Activated T-helper 1 cell treated with Interleukin-2 at 50 U/mL for 16 hours (primary cell): ENCODE data around the gene SMOC2.
"Not testable (repeated sequence)": the region's sequence is repeated elsewhere in the genome, so short reads cannot be mapped to it uniquely, and the experiment has no call there.

Source experiments
- DNase-seq: peaks from one replicate; pipeline ENCODE4 v3.0.0-alpha.2; 2020; ENCODE audit warnings: low read depth

Gene SMOC2

DNA sequence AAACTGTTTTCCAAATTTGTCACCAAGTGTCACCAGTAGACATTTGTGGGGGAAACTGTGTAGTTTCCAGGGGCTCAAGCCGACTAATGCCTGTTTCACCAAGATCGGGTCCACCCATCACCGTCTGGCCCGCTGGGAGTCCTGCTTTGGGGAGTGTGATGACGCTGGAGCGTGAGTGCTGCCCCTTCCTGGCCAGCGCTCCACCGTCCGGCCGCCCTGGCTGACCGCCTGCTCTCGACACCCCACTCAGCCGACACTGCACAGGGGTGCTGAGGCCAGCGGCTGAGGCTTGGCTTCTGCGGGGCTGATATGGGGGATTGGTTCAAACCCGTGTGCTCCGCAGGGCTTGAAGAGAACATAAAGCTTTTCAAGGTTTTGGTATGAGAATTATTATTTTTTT is 160.1 kb downstream of the SMOC2 start:
- no peak for DNase-seq

DNA sequence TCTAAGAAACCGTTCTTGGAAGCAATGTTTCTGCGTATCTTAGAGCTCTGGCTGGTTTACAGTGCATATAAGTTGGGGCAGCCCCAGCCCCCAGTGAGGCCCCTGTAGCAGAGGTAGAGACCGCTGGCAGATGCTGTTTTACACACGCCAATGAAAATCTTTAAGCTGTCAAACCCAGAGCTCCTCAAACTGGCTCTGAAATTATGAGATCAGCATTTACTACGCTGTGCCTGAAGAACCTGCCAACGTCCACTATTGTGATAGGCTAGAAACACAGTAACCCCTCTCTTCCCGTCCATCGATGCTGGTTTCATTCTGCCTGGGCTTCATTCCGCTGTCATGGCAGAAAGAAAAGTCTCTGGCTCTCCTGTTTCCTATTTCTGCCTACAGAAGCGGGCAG is 160.6 kb downstream of the SMOC2 start:
- no peak for DNase-seq

DNA sequence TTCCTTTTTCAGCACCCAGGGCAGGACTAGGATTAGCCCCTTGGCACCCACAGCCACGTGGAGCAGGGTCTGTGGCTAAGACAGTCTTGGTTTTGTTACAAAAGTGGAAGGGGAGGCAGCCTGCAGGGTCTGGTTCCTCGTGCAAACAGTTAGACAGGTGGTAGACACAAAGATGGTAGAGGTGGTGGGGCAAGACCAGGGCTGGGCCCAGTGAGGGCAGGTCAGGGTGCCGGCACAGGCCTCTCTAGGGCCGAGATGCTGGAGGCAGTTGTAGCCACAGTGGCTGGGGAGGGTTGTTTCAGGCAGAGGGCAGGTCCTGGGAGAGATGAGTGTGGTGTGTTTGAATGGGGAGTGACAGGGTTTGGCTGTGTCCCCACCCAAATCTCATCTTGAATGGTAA is 161.6 kb downstream of the SMOC2 start:
- no peak for DNase-seq

DNA sequence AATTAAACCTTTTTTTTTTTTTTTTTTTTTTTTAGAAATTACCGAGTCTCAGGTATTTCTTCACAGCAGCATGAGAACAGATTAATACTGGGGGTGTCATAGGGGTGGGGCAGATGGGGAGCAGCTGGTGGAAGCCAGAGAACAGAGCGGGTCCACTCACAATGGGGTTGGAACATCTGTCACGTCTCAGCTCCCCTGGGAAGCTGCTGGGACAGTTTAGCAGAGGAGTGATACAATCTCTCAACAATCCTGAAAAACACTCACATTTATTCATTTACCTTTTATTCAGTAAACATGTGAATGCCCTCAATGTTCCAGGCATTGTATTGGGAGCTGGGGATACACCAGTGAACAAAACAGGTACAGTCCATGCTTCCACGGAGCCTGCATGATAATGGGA is 162.2 kb downstream of the SMOC2 start:
- DNase-seq = no peak

DNA sequence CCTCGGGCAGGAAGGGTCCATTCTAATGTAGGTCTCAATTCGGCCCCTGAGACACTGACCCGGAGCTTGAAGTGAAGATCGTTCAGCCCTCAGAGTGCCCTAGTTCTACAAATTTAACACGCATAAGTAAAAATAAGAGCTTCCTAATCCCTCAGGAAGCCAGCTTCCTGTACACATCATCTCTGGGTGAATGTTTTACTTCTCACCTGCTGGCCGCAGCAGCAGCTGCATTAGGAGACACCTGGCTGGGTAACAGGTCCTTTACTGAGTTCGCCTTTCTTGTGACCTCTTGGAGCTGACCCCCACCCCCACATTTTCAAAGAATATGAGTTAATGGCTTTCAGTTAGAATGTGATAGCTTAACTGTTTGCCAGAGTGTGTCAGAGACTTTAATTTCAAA is 165.0 kb downstream of the SMOC2 start:
- DNase-seq = no peak

DNA sequence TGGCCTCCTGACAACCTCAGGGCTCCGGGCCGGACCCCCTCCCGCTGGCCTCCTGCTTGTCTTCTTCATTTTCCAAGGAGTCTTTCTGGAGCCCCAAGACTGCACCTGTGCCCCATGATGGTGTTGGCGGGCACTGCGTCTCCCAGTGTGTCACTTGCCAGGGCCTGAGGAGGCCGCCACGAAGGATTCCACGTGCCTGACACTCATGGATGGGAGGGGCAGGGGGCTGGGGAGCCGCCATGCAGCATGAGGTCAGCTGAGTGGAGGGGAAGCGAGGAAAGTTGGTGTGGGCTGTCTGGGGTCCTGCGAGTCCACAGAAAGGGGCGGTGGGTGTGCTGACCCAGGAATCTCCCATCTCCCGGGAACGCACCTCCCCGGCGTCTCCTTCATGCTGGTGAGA is 165.7 kb downstream of the SMOC2 start:
- no peak for DNase-seq

DNA sequence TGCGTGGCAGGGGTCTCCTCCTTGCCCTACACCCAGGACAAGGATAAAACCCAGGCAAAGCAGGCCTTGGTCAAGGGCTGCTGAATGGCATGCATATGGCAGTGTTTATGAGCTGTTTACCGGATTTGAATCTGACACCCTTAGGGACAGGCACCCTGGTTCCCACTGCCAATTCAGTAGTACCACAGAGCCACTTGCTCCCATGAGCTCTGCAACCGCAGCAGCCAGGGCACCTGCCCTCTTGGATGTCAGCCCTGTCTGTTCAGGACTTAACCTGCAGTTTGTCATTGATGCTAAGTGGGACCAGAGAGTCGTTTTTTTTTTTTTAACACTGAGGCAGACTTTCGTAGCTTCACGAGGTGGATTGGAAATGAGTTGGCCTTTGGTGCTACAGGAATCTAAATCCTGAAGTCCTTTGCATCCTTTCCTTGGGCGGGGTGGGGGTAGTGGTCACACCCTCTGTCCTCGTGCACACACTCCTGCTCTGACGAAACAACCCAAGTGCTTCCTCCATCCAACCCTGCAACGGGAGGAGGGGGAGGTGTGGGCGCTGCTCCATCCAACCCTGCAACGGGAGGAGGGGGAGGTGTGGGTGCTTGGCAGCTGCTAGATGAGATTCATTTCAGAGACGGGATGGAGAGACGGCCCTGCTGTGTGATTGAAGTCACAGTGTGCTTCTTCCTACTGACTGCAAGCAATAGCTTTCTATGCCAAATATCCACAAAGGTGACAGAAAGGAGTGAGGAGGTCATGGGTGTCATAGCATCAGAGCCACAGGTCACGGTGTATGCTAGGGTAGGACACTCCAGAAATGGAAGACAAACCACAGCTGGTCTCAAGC is 166.5 kb downstream of the SMOC2 start:
- DNase-seq = no peak

DNA sequence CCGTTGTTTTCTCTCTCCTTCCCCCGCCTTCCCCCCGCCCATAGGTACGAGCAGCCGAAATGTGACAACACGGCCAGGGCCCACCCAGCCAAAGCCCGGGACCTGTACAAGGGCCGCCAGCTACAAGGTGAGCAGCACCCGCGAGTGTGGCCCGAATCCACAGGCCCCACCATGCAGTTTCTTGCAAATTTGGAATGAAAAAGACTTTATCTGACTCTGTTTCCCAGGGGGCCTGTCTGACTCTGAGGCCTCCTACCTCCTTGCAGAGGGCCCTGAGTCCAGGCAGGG is 167.1 kb downstream of the SMOC2 start:
- no peak for DNase-seq

DNA sequence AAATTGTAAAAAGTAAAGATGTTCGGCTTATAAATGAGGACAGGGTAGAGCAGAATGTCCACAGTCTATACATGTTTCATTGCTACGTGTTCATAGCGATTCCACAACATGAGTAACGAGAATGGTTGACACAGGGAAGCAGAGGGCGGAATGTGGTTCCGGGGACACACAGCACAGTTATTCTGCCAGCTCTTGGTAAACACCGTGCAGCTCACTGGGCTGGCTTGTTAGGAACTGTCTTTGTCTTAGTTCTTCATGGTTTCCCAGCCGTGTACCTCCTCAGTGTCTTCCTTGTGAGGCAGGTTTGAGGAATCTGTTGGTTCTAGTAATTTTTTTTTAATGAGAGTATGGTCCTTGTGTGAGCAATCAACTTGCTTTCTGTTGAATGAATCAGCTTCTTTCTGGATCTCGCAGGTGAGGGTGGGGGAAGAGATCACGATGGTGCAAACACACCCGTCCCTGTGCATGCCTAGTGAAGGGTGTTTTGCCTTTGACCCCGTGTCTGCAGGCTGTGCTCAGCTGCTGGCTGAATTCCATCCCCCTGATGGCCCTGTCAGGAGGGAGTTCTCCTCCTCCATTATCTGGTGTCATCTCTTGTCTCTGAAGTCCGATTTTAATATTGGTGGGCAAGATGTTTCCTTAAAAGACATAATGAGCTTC is 168.2 kb downstream of the SMOC2 start:
- DNase-seq = no peak

DNA sequence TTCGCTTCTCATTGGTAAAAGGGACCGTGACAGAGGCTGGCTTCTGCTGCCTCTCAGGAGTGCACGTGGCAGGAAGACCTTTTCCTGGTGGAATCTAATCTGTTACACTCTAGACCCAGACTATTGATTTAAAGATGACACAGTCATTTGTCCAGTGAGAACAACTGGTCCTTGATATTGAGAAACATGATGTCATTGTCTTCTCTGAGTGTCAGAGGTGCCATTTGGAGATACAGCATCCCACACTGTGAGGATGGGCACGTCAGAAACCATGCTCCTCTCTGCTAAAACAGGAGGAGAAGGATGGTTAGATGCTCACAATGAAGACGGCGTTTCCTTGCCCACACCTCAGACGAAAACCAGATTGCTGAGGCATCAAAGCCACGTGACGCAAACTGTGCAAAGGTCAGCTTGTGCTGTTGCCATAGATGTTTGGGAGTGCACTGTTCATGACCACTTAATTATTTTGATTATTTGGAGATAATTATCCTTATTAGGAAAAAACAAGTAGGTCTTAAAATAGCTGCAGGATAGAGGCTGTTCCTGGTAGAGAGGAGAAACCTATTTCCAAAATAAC is 169.0 kb downstream of the SMOC2 start:
- no peak for DNase-seq

DNA sequence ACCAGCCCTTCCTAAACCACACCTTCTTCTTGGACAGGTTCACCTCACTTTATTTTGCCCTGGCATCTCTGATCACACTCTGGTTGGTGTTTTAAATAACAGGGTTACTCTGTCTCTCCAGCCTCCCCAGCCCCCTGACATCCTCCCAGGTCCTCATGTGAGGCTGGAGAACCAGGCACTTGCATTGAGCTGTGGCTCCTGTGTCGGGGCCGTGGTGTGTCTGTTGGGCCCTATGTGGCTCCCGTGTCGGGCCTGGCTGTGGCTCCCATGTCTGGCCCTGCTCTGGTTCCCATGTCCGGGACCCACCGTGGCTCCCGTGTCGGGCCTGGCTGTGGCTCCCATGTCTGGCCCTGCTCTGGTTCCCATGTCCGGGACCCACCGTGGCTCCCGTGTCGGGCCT is 170.0 kb downstream of the SMOC2 start:
- not testable (repeated sequence) for DNase-seq

DNA sequence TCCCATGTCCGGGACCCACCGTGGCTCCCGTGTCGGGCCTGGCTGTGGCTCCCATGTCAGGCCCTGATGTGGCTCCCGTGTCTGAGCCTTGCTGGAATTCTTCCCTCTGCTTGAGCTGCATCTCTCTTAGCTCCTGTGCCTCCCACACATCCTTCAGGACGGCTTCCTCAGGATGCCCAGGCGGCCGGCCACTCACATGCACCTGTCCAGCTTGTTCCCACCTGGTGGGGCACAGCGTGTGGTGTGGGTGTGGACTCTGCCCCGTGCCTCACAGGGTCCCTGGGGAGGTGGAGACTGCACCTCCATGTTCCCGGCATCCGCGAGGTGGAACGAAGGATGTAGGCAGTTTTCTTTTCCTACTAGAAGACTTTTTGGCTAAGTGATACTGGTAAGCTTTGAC is 170.7 kb downstream of the SMOC2 start:
- no peak for DNase-seq

DNA sequence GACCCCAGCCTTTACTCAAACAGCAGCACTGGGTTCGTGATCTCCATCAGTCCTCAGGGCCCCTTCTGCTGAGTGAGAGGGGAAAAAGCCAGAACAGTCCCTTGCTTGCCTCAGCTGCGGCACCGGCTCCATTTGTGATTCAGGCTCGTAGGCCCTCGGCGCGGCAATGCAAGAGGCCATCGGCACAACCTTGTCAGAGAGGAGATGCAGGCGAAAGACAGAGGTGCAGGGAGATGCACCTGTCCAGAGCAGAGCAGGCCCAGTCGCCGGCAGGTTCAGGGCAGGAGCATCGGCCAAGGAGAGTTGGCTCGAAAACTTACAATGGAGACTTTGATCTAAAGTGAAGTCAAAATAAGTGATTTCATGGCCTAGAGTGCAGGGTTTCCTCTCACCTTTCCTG is 171.6 kb downstream of the SMOC2 start:
- no peak for DNase-seq

DNA sequence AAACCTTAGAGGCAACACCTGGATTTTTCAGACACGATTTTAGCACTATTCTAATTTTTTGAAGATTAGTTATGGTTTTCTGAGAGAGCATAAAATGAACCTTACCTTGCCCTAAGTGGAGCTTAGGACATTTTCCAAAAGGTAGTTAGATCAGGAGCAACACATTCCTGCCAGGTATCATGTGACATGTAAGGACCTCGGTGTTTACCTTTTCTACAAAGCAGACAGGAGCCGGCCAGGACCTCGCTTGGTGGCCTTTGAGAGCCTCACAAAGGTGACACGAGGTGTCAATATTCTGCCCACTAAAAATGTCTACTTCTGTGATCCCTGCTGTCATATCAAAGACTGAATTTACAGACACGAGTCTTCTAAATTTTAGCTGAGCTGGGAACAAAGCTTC is 174.9 kb downstream of the SMOC2 start:
- DNase-seq = no peak

DNA sequence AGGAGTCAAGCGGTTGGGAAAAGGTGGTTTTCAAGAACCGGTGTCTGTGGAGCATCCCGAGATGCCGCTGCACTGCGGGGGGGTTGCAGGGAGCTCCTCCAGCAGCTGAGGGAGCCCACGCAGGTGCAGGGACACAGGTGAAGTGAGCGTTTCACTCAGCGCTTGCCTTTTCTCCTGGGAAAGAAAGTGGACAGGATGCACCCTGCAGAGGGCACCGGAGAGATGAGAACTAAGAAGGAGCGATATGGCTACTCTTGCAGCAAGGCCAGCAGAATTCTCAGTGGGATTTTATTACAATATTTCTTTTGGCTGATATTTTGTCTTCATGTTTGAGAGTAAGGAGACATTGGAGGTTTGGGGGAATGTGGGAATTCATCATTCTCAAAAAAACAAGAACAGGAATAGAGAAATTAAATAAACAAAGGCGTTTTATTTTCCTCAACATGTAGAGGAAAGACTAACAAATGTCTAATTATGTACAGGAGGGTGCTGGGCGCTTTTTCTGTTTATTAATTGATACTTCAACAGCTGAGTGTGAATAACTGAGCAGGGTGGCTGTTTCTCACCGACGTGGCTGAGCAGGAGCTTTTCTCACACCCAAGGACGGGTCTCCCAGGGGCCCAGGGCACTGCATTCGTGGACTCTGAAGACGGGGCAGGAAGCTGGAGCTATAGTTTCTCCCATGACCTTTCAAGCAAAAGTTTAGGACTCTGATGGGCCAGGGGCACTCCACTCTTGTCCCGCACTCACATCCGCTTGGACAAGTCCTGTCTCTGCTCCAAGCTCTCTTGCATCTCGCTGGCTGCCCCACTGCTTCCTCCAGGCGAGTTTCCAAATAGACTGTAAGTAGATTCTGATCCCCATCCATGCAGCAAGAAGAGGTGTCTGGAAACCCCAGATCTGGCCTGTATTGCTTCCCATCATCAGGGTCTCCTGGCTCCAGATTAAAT is 176.1 kb downstream of the SMOC2 start:
- no peak for DNase-seq

DNA sequence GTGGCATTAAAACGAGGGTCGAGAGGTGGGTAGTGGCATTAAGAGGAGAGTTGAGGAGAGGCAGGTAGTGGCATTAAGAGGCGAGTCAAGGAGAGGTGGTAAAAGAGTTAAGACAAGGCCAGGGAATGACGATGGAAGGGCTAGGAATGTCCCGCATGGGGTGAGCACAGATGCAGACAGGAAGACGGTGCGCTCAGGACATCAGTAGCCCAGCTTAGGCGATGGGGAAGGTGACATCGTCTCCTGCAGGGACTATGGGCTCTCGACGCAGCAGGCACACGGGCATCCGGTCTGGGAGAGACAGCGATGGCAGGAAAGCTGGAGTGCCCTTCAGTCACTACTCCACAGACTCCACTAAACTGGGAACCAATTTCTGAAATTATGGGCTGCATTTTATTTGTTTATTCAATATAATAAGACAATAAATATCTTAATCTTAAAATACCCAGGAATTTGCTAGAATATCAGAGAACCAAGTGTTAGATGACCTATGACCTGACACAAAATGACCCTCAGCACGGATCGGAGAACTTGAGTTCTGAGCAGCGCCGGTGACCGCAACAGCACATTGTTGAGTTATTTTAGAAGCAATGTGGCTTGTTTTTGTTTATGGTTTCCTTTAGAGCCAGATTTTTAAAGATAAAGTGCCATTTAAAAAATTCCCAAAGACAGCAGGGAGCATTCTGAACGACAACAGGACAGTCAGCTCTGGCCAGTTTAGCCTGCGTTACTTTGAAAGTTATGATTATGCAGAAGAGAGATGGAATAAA is 177.7 kb downstream of the SMOC2 start:
- no peak for DNase-seq

DNA sequence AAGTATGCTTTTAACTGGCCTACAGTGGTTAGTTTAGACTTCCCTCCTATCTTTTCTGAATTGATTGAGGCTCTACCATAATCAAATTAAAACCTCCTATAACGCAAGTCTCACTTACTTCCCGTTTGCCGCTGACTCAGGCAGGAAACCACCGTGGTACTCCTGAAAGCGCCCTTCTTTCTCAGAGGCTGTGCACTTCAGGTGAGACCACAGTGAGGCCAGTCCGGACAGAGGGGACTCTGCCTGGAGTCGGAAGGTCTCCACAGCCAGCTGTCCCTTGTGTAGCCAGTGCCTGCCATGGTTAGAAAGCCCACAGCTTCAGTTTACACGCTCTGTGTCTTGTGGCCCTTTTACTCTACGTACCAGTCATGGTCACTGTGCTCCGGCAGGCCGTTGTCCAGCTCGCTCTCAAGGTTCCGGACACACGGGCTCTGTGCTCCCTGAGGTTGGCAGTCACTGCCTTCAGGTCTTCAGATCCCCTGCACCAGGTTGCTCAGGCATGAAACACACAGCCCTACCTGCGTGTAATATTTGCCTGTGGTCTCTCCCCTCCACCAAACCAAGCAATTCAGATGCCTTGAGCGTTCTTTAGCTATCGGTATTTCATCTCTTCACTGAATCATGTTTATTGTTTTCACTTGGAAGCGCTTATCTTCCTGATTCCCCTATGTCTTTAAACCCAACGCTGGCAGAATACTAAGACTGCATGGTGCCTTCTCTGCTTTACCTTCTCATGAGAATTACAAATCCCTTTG is 178.8 kb downstream of the SMOC2 start:
- peak; percentile 9 for DNase-seq

DNA sequence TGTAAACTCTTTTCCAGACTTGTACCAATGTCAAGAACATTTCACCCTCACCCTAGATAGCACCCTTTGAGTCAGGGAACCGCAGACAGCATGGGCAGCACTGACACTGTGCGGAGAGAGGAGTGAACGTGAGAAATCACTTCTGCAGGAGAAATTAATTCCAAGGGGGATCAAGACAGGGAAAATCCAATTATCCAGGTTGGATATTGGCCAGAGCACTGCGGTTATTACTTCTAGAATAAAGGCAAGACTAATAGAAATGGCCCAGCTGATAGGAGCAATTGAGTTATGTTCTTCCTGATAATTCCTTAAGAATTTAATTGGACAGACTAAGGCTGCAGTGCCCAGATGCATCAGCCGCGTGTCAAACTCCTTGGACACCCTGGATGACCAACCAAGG is 179.6 kb downstream of the SMOC2 start:
- DNase-seq = no peak

DNA sequence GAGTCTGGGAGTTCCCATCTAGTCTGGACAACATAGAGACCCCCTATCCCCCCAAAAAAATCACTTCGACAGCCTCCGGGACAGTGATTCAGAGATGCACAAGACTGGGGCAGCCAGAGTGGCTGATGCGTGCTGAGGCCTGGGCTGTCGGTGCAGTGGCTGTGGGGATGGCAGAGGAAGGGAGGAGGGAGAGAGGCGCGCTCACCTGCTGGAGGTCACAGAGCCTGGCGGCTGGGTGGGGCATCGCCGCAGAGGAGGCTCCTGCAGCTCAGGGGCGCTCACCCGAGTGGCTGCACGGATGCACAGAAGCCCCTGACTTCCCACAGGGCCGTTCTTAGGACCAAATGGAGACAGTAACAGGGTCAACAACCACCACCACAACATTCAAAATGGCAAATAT is 182.8 kb downstream of the SMOC2 start:
- no peak for DNase-seq

DNA sequence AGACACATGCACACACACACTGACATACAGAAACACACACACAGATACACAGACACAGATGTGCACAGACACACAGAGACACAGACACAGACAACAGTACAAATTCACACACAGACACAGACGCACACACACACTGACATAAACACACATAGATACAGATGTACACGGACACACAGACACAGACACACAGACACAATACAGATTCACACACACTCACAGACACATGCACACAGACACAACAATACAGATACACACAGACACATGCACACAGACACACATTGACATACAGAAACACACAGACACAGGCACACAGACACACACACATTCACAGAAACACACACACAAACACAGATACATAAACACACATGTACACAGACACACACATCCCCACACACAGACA is 183.6 kb downstream of the SMOC2 start:
- no peak for DNase-seq

DNA sequence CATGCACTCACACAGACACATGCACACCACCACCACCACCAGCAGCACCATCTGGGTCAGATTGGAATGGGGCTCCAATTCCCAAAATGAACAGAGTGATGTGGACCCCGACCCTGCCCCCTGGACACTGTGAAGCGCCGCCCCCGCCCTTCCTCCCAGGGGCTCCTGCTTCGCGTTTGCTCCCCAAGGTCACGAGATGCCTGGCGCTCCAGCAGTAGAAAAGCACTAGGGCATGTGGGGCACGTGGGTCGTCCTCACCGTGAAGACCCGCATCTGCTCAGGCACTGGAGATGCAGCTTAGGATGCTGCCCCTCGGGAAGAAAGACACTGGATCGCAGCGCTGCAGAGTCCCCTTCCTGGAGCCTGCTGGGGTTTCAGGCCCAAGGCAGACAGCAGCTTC is 184.0 kb downstream of the SMOC2 start:
- no peak for DNase-seq
